IMR-90 (cell line): Measurements from ENCODE around the gene OLFML1.

Source experiments
- BHLHE40 ChIP-seq: fragments of 150-350 bp; IDR thresholded peaks from 2 replicates; pipeline ENCODE4 v1.6.1; 2016; ENCODE audit warnings: mild to moderate bottlenecking, low read depth, low read length
- CEBPB ChIP-seq: IDR thresholded peaks from 2 replicates; pipeline ENCODE4 v1.6.1; 2012; ENCODE audit warnings: low read depth, low read length, improper control_type of control experiment
- CTCF ChIP-seq: conservative IDR thresholded peaks from 2 replicates; pipeline ENCODE4 v1.5.1; 2012; ENCODE audit warnings: mild to moderate bottlenecking, low read depth, low read length, improper control_type of control experiment
- FOS ChIP-seq: fragments of 150-350 bp; IDR thresholded peaks from 2 replicates; pipeline ENCODE4 v1.6.1; 2016; ENCODE audit warnings: low read depth, low read length
- MAFK ChIP-seq: IDR thresholded peaks from 2 replicates; pipeline ENCODE4 v1.6.1; 2012; ENCODE audit warnings: low read depth, low read length, improper control_type of control experiment
- MAZ ChIP-seq: IDR thresholded peaks from 2 replicates; pipeline ENCODE4 v1.6.1; 2012; ENCODE audit warnings: low read depth, mild to moderate bottlenecking, low read length, improper control_type of control experiment, moderate library complexity, borderline replicate concordance
- MXI1 ChIP-seq: IDR thresholded peaks from 2 replicates; pipeline ENCODE4 v1.6.1; 2012; ENCODE audit warnings: low read depth, mild to moderate bottlenecking, low read length, moderate library complexity, borderline replicate concordance
- POLR2A ChIP-seq: IDR thresholded peaks from 2 replicates; pipeline ENCODE4 v1.6.1; 2012; ENCODE audit warnings: mild to moderate bottlenecking, low read depth, low read length
- RAD21 ChIP-seq: IDR thresholded peaks from 2 replicates; pipeline ENCODE4 v1.6.1; 2012; ENCODE audit warnings: low read length, improper control_type of control experiment
- RFX5 ChIP-seq: IDR thresholded peaks from 2 replicates; pipeline ENCODE4 v1.8.0; 2012; ENCODE audit warnings: low read depth, mild to moderate bottlenecking, low read length, moderate library complexity
- USF2 ChIP-seq: fragments of 150-350 bp; IDR thresholded peaks from 2 replicates; pipeline ENCODE4 v1.6.1; 2017; ENCODE audit warnings: mild to moderate bottlenecking, antibody characterized with exemption, low read length, low read depth

- no peak for TF ChIP-seq CTCF
- TF ChIP-seq POLR2A: no peak
- TF ChIP-seq RAD21: no peak
- no peak for TF ChIP-seq MAZ
- no peak for TF ChIP-seq RFX5
- no peak for TF ChIP-seq MAFK
- TF ChIP-seq CEBPB: no peak
- TF ChIP-seq FOS: no peak
- no peak for TF ChIP-seq BHLHE40
- TF ChIP-seq USF2: no peak
- no peak for TF ChIP-seq MXI1
Observed at GRCh38 chr11:7485186-7486097, at the start of gene OLFML1.
